Neuron (in vitro differentiated cells): ENCODE results near the gene KLK10.
"Not testable (repeated sequence)": the region's sequence is repeated elsewhere in the genome, so short reads cannot be mapped to it uniquely, and the experiment has no call there.

Source experiments
- H2AFZ ChIP-seq: one replicate; pipeline ENCODE4 v1.6.1; 2013; ENCODE audit warnings: low read depth, mild to moderate bottlenecking, inconsistent platforms, low read length, moderate library complexity
- H3K27me3 ChIP-seq: one replicate; pipeline ENCODE4 v1.6.1; 2013; ENCODE audit warnings: low read length; ENCODE audit not compliant: insufficient read depth
- H3K36me3 ChIP-seq: one replicate; pipeline ENCODE4 v1.6.1; 2013; ENCODE audit warnings: low read length; ENCODE audit not compliant: insufficient read depth
- H3K4me1 ChIP-seq: one replicate; pipeline ENCODE4 v1.6.1; 2013; ENCODE audit warnings: low read length; ENCODE audit not compliant: insufficient read depth
- H3K4me3 ChIP-seq: 2 replicates; pipeline ENCODE4 v1.5.1; 2013; ENCODE audit warnings: mild to moderate bottlenecking, low read length, moderate library complexity
- H3K9me3 ChIP-seq: one replicate; pipeline ENCODE4 v1.6.1; 2013; ENCODE audit warnings: low read length

KLK10 gene

GRCh38 chr19:51005248-51005647, 14.3 kb downstream of the KLK10 start:
- H3K9me3 ChIP-seq, result no peaks in the 10 kb centered on the region
- no peaks in the 10 kb centered on the region for H3K36me3 ChIP-seq
- H3K27me3 ChIP-seq, result peaks cover 16% of the 10 kb centered on the region
- no peaks in the 10 kb centered on the region for H3K4me1 ChIP-seq
- H3K4me3 ChIP-seq, result no peak overlapping the region
- H2AFZ ChIP-seq, result no peak overlapping the region

GRCh38 chr19:51003316-51003715, 16.2 kb downstream of the KLK10 start:
- Histone ChIP-seq H2AFZ (no peak overlapping the region), H3K4me3 (no peak overlapping the region), H3K9me3 (no peaks in the 10 kb centered on the region), H3K4me1 (no peaks in the 10 kb centered on the region), H3K36me3 (no peaks in the 10 kb centered on the region), H3K27me3 (peaks cover 10% of the 10 kb centered on the region)

- H3K36me3 ChIP-seq, result no peaks in the 10 kb centered on the region
- peaks cover 10% of the 10 kb centered on the region for H3K27me3 ChIP-seq
- no peaks in the 10 kb centered on the region for H3K4me1 ChIP-seq
- no peak overlapping the region for H2AFZ ChIP-seq
- H3K9me3 ChIP-seq, result no peaks in the 10 kb centered on the region
- H3K4me3 ChIP-seq, result no peak overlapping the region
Measured at GRCh38 chr19:51002542-51003311, 16.8 kb downstream of the KLK10 start.

GRCh38 chr19:51002089-51002532, 17.4 kb downstream of the KLK10 start:
- Histone ChIP-seq H2AFZ (no peak overlapping the region), H3K4me3 (no peak overlapping the region), H3K9me3 (no peaks in the 10 kb centered on the region), H3K36me3 (no peaks in the 10 kb centered on the region), H3K27me3 (peaks cover 10% of the 10 kb centered on the region), H3K4me1 (no peaks in the 10 kb centered on the region)

- no peak within 1 kb of the TSS for H3K4me3 ChIP-seq
- no peaks in the 10 kb centered on the region for H3K9me3 ChIP-seq
- no peaks in the 10 kb centered on the region for H3K36me3 ChIP-seq
Measured at GRCh38 chr19:51001515-51001914, 18.0 kb downstream of the KLK10 start, which contains the start of gene KLK8. TSS of gene KLK8 (minus strand) at chr19:51001604. CDS start at chr19:51001167, 437 bp downstream.

GRCh38 chr19:51000981-51001380, 18.5 kb downstream of the KLK10 start:
- Histone ChIP-seq H2AFZ (no peak overlapping the region), H3K4me1 (no peaks in the 10 kb centered on the region), H3K9me3 (no peaks in the 10 kb centered on the region), H3K4me3 (no peak overlapping the region), H3K27me3 (peaks cover 4% of the 10 kb centered on the region), H3K36me3 (no peaks in the 10 kb centered on the region)

More at GRCh38 chr19:51001515-51001914, 18.0 kb downstream of the KLK10 start, which contains the start of gene KLK8:
- Histone ChIP-seq H3K27me3 (peaks cover 6% of the 10 kb centered on the region), H2AFZ (no peak within 1 kb of the TSS), H3K4me1 (no peaks in the 10 kb centered on the region)

- no peaks in the 10 kb centered on the region for H3K9me3 ChIP-seq
- H3K4me1 ChIP-seq, result no peaks in the 10 kb centered on the region
- H3K36me3 ChIP-seq, result no peaks in the 10 kb centered on the region
- peaks cover 4% of the 10 kb centered on the region for H3K27me3 ChIP-seq
- H3K4me3 ChIP-seq, result no peak overlapping the region
- no peak overlapping the region for H2AFZ ChIP-seq
Measured at GRCh38 chr19:51000426-51000825, 19.1 kb downstream of the KLK10 start.

- Histone ChIP-seq H3K27me3 (peaks cover 4% of the 10 kb centered on the region), H3K9me3 (no peaks in the 10 kb centered on the region), H3K4me3 (no peak overlapping the region), H3K36me3 (no peaks in the 10 kb centered on the region), H3K4me1 (no peaks in the 10 kb centered on the region), H2AFZ (no peak overlapping the region)
Measured at GRCh38 chr19:50998686-50999085, 20.8 kb downstream of the KLK10 start.

GRCh38 chr19:50998061-50998460, 21.4 kb downstream of the KLK10 start:
- no peaks in the 10 kb centered on the region for H3K4me1 ChIP-seq
- no peaks in the 10 kb centered on the region for H3K9me3 ChIP-seq
- no peaks in the 10 kb centered on the region for H3K36me3 ChIP-seq
- peaks cover 4% of the 10 kb centered on the region for H3K27me3 ChIP-seq
- H2AFZ ChIP-seq, result no peak overlapping the region
- no peak overlapping the region for H3K4me3 ChIP-seq

GRCh38 chr19:50994129-50994528, 25.4 kb downstream of the KLK10 start:
- no peak overlapping the region for H3K4me3 ChIP-seq
- no peaks in the 10 kb centered on the region for H3K27me3 ChIP-seq
- no peaks in the 10 kb centered on the region for H3K36me3 ChIP-seq
- H2AFZ ChIP-seq, result no peak overlapping the region
- H3K9me3 ChIP-seq, result no peaks in the 10 kb centered on the region
- H3K4me1 ChIP-seq, result no peaks in the 10 kb centered on the region

GRCh38 chr19:50992666-50993035, 26.9 kb downstream of the KLK10 start:
- Histone ChIP-seq H2AFZ (no peak overlapping the region), H3K4me3 (no peak overlapping the region)

GRCh38 chr19:50984416-50984815, 35.1 kb downstream of the KLK10 start:
- not testable (repeated sequence) for H3K27me3 ChIP-seq, H3K4me3 ChIP-seq, H3K36me3 ChIP-seq, H3K4me1 ChIP-seq, H3K9me3 ChIP-seq, H2AFZ ChIP-seq

More at GRCh38 chr19:50992666-50993035, 26.9 kb downstream of the KLK10 start:
- Histone ChIP-seq H3K36me3 (no peaks in the 10 kb centered on the region), H3K27me3 (no peaks in the 10 kb centered on the region), H3K4me1 (no peaks in the 10 kb centered on the region), H3K9me3 (no peaks in the 10 kb centered on the region)

- Histone ChIP-seq H2AFZ (no peak within 1 kb of the TSS), H3K27me3 (peaks cover 4% of the 10 kb centered on the region), H3K4me3 (no peak within 1 kb of the TSS), H3K9me3 (no peaks in the 10 kb centered on the region), H3K4me1 (peaks cover 7% of the 10 kb centered on the region), H3K36me3 (no peaks in the 10 kb centered on the region)
Measured at GRCh38 chr19:50983625-50984292, 35.8 kb downstream of the KLK10 start, which contains the start of gene KLK7. TSS of gene KLK7 (minus strand) at chr19:50983917. CDS start at chr19:50982399, 1,518 bp downstream.
